Cortex of kidney (tissue), 1 donor: ENCODE data around the gene GPX4.

Source experiments
- DNase-seq: peaks from one replicate; lab custom pipeline; 2025; lab: John Stamatoyannopoulos, UW

GPX4 gene

GRCh38 chr19:1102407-1103131 lies 1.2 kb upstream of the GPX4 start:
- no peak for DNase-seq

GRCh38 chr19:1103132-1103707 lies 574 bp upstream of the GPX4 start:
- DNase-seq = no peak

DNA sequence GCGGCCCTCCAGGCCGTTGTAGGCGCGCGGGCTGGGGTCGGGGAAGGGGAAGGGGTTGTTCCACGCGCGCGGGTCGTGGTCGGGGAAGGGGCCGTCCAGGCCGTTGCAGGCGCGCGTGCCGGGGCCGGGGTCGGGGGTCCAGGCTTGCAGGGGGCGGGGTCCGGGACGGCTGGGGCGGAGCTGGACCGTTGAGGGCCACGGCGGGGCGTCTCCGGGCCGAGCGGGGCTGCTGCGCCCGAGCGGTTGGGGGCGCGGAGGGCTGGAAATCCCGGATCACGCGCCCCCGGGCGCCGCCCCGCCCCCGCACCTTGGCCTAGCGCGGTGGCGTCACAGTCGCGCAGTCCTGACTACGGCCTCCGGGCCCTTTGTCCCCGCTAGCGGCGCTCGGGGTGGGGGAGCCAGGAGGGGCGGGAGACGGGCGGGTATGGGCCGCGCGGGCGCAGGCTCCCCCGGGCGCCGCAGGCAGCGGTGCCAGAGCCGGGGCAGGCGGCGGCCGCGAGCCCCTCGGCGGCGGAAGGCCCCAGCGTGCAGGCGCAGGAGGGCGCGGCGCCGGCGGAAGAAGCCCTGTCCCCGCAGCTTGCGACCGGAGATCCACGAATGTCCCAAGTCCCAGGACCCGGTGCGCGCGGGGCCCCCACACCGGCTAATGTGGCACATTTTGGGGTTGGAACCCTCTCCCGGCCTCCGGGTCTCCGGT lies 665 bp downstream of the GPX4 start:
- no peak for DNase-seq

GRCh38 chr19:1105008-1105872 lies 1.4 kb downstream of the GPX4 start:
- DNase-seq = no peak

GRCh38 chr19:1105873-1106840 lies 2.4 kb downstream of the GPX4 start:
- DNase-seq = no peak

DNA sequence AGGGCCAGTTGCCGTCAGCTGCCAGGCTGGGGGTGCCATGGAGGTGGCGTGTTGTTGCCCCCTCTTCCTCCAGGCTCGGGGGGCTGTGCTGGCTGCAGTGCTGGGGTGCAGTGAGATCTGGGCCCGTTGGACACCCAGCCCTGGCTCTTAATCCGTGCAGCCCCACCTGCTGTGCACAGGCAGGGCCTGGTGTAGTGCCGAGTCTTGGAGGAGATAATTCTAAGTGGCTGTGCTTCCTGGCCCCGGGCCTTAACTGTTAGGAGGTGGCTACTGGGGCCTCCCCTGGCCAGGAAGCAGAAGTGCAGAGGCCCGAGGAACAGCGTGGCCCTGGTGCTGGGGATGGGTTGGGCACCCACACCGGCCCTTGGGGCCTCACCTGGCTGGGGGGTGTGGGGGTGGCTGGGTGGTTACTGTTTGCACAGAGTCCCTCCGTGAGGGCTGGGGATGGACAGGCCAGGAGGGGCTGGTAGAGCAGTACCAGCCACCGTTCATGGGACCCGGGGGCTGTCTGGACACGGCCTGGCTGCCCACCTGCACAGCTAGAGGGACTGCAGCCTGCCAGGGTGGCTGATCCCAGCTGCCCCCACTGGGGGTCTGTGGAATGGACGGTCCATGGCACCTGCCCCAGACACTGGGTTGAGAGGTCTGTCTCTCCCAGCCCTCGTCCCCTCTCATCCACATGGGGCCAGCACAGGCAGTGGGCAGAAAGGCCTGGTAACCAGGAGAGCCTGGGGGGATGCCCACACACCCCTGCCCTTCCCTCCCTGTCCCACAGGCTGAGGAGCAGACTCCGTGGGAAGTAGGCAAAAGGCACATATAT lies 3.3 kb downstream of the GPX4 start:
- DNase-seq = no peak

- DNase-seq = no peak
These were observed 4.0 kb downstream of the GPX4 start for GRCh38 chr19:1107661-1108261.

DNA sequence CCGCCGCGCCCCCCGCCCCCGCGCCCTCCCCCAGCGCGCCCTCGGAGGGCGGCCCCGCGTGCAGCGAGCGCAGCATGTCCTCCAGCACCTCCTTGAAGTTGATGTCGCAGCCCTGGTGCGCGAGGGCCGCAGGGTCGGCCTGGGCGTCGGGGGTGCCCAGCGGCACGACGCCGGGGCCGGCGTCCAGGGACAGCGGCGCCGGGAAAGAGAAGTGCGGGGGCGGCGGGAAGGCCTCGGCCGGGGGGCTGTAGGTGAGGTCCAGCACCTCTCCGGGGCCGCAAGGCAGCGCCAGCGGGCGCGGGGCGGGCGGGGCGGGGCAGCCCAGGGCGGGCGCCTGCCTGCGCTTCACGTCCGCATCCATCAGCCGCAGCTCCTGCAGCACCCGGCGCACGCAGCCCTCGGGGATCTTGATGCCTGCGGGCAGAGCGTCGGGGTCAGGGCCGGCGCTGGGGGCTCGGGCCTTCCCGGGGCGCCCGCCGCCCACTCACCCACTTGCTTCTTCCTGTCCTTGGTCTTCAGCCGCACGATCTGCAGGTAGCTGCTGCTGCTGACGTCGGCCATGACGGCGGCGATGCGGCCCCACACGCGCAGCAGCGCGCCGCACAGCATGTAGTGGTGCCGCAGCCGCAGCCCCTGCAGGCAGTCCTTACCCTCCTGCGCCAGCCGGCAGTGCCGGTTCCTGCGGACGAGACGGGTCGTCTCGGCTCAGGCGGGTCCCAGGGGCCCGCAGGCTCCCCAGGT lies 4.7 kb downstream of the GPX4 start:
- DNase-seq = no peak

DNA sequence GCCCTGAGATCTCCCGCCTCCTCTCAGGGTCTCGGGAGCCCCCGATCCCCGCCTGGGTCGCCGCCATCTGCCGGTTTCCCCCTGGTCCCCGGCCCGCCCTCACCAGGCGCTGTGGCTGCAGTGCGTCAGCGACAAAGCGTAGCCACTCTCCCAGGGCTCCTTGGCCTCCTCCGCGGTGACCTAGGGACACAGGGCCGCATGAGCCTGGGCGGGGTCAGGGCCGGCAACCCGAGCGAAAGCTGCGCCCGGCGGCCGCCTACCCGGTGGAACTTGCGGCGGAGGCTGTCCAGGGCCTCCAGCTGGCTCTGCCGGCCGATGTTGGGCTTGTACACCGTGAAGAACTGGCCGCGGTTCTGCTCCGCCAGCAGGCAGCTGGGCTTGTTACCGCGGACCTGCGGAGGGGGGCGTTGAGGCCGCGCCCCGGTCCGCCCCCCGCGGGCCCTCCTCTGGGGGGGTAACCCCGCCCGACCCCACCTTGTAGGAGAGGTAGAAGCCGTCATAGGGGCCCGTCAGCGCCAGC lies 5.3 kb downstream of the GPX4 start:
- DNase-seq = no peak

DNA sequence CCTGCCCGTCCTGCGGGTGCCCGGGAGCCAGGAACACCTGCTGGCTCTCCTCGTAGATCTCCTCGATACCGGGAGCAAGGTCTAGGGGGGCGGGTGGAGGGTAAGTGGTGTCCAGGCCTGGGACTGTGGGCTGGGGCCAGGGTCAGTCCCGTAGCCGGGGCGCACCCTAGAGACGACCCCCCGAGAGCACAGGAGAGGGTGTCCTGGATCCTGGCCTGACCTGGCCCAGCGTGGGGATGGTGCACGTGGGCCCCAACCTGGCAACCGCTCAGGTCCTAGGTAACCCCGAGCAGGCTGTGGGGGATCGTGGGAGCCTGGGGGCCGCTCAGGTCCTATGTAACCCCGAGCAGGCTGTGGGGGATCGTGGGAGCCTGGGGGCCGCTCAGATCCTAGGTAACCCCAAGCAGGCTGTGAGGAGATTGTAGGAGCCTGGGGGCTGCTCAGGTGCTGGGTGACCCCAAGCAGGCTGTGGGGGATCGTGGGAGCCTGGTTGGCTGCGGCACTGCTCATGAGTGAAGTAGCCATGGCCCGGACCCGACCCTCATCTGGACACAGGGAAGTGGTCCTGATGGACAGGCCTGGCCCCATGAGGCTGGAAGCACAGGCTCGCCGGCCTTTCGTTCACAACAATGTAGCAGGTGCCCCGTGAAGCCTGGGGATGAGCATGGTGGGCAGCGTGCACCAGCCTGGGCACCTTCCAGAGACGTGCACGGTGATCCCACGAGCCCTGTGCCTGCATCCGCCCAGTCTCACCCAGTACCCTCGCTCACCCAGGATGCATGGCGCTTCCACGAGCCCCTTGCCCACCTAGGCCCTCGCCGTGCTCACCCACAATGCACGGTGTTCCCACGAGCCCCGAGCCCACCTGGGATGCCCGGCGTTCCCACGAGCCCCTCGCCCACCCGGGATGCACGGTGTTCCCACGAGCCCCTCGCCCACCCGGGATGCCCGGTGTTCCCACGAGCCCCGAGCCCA lies 6.2 kb downstream of the GPX4 start:
- no peak for DNase-seq

- DNase-seq = no peak
These were observed 7.2 kb downstream of the GPX4 start for GRCh38 chr19:1110809-1111640.

- no peak for DNase-seq
These were observed 8.0 kb downstream of the GPX4 start for GRCh38 chr19:1111641-1112267.

- DNase-seq = no peak
These were observed 8.7 kb downstream of the GPX4 start for GRCh38 chr19:1112268-1113029.

DNA sequence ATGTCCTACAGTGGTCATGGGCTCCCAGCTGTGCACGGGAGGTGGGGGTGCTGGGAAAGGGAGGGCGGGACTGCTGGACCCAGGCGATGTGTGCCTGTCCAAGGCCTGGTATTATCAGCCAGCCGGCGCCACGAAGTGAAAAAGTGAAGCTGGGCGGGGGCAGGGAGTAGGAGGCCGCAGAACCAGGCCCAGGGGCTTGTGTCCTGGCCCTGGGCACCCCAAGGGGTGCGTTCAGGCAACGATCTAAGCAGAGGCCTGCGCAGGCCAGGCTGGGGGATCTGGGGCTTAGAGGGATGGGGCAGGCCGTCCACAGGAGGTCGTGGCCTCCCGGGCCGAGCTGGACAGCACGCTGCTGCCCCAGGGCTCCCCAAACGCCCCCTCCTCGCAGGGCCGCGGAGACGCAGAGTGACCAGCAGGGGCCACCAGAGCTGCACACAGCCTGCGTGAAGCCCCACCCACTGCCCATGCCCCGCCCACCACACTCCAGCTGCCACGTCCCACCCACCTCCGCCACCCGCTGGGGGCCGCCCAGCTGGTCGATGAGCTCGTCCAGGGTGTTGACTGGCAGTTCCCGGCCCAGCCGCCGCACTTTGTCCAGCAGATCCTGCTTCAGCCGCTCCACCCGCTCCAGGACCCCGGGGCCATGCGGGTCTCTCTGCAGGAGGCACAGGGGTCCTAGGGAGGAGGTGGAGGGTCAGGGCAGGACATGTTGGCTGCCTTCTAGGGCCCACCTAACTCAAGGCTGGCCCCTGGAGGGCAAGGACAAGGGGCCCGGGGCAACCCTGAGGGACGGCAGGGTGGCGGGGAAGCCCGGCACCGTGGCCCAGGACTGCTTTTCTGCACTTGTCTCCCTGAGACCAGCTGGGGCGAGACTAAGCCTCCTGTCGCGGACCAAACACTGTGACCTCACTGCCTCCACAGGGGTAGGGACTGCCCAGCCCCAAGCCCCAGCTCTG lies 9.5 kb downstream of the GPX4 start:
- DNase-seq = no peak
